Measurements from ENCODE around the gene ACMSD.
"Not testable (repeated sequence)": the region's sequence is repeated elsewhere in the genome, so short reads cannot be mapped to it uniquely, and the experiment has no call there.

ACMSD gene

GRCh38 chr2:134852518-134852917 is 14.1 kb downstream of the ACMSD start:
- DNase-seq (ENCODE audit: low spot score), result no peak

GRCh38 chr2:134855709-134856108 is 17.3 kb downstream of the ACMSD start:
- DNase-seq (ENCODE audit: low spot score), result no peak

GRCh38 chr2:134858245-134858644 is 19.8 kb downstream of the ACMSD start:
- DNase-seq (ENCODE audit: low spot score), result no peak

- no peak for DNase-seq (ENCODE audit: low spot score)
Measured at GRCh38 chr2:134861173-134861572, 22.8 kb downstream of the ACMSD start.

- DNase-seq (ENCODE audit: low spot score), result no peak
Measured at GRCh38 chr2:134862069-134862468, 23.7 kb downstream of the ACMSD start.

GRCh38 chr2:134862674-134863073 is 24.3 kb downstream of the ACMSD start:
- DNase-seq (ENCODE audit: low spot score), result no peak

GRCh38 chr2:134863446-134863845 is 25.0 kb downstream of the ACMSD start:
- no peak for DNase-seq (ENCODE audit: low spot score)

- DNase-seq (ENCODE audit: low spot score), result no peak
Measured at GRCh38 chr2:134865067-134865787, 26.8 kb downstream of the ACMSD start.

- DNase-seq (ENCODE audit: low spot score), result no peak
Measured at GRCh38 chr2:134866498-134867099, 28.2 kb downstream of the ACMSD start.

- no peak for DNase-seq (ENCODE audit: low spot score)
Measured at GRCh38 chr2:134869946-134870736, 31.7 kb downstream of the ACMSD start.

GRCh38 chr2:134873152-134873551 is 34.7 kb downstream of the ACMSD start:
- DNase-seq (ENCODE audit: low spot score), result no peak

GRCh38 chr2:134875309-134875708 is 36.9 kb downstream of the ACMSD start:
- DNase-seq (ENCODE audit: low spot score), result no peak

GRCh38 chr2:134882773-134883172 is 44.4 kb downstream of the ACMSD start:
- DNase-seq (ENCODE audit: low spot score), result no peak

GRCh38 chr2:134883552-134884293 is 45.3 kb downstream of the ACMSD start:
- no peak for DNase-seq (ENCODE audit: low spot score)

- no peak for DNase-seq (ENCODE audit: low spot score)
Measured at GRCh38 chr2:134884435-134884834, 46.0 kb downstream of the ACMSD start.

GRCh38 chr2:134892282-134893035 is 54.0 kb downstream of the ACMSD start:
- DNase-seq (ENCODE audit: low spot score), result no peak

- DNase-seq (ENCODE audit: low spot score), result peak; percentile 44
Measured at GRCh38 chr2:134897932-134898331, 59.5 kb downstream of the ACMSD start.

GRCh38 chr2:134899204-134899603 is 60.8 kb downstream of the ACMSD start:
- DNase-seq (ENCODE audit: low spot score), result no peak

- no peak for DNase-seq (ENCODE audit: low spot score)
Measured at GRCh38 chr2:134900151-134900550, 61.7 kb downstream of the ACMSD start.

GRCh38 chr2:134903701-134904100 is 65.3 kb downstream of the ACMSD start:
- DNase-seq (ENCODE audit: low spot score), result not testable (repeated sequence)

GRCh38 chr2:134905168-134905567 is 66.8 kb downstream of the ACMSD start:
- DNase-seq (ENCODE audit: low spot score), result no peak

GRCh38 chr2:134906726-134907125 is 68.3 kb downstream of the ACMSD start:
- no peak for DNase-seq (ENCODE audit: low spot score)

Measured in cerebellar cortex (tissue), 1 donor.